ENCODE measurements around the gene SLC38A6.

DNA sequence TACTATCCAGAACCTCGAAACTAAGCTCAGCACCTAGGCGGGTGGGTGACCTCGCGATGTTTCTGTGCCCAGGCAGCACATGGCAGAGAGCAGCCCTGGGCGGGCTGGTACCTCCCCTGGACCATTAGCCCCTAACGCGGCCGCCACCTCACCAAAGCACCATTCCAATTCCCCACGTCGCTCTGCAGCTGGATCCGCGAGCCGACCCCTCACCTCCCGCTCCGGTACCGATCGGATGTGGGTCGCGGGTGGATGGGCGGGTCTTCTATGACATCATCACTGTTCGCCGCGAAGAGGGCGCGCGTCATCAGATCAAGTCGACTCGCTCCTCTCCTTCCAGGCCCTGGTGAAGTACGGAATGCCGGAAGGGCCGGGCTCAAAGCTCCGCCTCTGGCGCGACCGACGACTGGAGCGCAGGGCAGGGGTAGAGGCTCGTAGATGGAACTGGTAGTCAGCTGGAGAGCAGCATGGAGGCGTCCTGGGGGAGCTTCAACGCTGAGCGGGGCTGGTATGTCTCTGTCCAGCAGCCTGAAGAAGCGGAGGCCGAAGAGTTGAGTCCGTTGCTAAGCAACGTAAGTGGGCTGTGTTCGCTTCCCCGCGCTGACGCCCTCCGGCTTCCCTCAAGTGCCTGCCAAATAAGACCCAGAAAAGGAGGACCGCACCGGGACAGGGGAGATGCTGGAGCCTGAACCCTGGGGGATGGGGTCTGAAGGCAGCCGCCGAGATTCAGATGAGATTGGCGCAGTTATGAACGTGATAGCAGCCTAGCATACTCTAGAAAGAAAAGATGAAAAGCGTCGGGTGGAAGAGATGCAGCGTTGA, at the start of gene SLC38A6, which contains the start of gene TRMT5:
- TF ChIP-seq, protein P1, sequence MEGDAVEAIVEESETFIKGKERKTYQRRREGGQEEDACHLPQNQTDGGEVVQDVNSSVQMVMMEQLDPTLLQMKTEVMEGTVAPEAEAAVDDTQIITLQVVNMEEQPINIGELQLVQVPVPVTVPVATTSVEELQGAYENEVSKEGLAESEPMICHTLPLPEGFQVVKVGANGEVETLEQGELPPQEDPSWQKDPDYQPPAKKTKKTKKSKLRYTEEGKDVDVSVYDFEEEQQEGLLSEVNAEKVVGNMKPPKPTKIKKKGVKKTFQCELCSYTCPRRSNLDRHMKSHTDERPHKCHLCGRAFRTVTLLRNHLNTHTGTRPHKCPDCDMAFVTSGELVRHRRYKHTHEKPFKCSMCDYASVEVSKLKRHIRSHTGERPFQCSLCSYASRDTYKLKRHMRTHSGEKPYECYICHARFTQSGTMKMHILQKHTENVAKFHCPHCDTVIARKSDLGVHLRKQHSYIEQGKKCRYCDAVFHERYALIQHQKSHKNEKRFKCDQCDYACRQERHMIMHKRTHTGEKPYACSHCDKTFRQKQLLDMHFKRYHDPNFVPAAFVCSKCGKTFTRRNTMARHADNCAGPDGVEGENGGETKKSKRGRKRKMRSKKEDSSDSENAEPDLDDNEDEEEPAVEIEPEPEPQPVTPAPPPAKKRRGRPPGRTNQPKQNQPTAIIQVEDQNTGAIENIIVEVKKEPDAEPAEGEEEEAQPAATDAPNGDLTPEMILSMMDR (IDR thresholded peaks at IDR 0.05; ENCODE audit: low read depth, low read length): no peak
- TF ChIP-seq EZH2phosphoT487 (IDR thresholded peaks at IDR 0.05; ENCODE audit: low read depth): no peak
